H1 (cell line): ENCODE data around the gene OXA1L. TPM values are rescaled to one million over a fixed set of nuclear protein-coding genes. Genes with fewer than 3 reads are reported as not detected.
"Not testable (repeated sequence)": the region's sequence is repeated elsewhere in the genome, so short reads cannot be mapped to it uniquely, and the experiment has no call there.

Source experiments
- CTCF ChIA-PET: fragments of 300-600 bp; sonication (Branson Sonifier 250); formaldehyde crosslinking; loops from one replicate; lab custom pipeline; 2021; ENCODE audit not compliant: partially characterized antibody; lab: Charles Lee
- POLR2A ChIA-PET: fragments of 300-600 bp; sonication (Branson Sonifier 250); formaldehyde crosslinking; loops from one replicate; lab custom pipeline; 2021; ENCODE audit warnings: inconsistent platforms; ENCODE audit not compliant: partially characterized antibody; lab: Charles Lee
- DNase-seq, 2 experiments: peaks; one replicate each; pipeline versions ENCODE4 v3.0.0 to v3.0.0-alpha.2; 2010 to 2022; ENCODE audit warnings: low spot score in 2 of 2, low read depth in 1 of 2, mixed read lengths in 1 of 2
- FAIRE-seq: peaks from 2 replicates; lab custom pipeline; 2011; peaks lifted over from hg19 to GRCh38; lab: Jason Lieb, UNC
- H2AFZ ChIP-seq: 2 replicates; pipeline ENCODE4 v1.8.1; 2012; ENCODE audit warnings: low read length, inconsistent platforms
- H2AK5ac ChIP-seq: 2 replicates; pipeline ENCODE4 v1.6.1; 2013; ENCODE audit warnings: low read depth, low read length
- H2BK120ac ChIP-seq: replicated peaks from 2 replicates; pipeline ENCODE3; 2013; ENCODE audit warnings: low read depth, low read length, inconsistent platforms
- H2BK12ac ChIP-seq: 2 replicates; pipeline ENCODE4 v1.6.1; 2013; ENCODE audit warnings: low read depth, low read length
- H2BK15ac ChIP-seq: 2 replicates; pipeline ENCODE4 v1.6.1; 2013; ENCODE audit warnings: low read length
- H2BK20ac ChIP-seq: 2 replicates; pipeline ENCODE4 v1.6.1; 2013; ENCODE audit warnings: low read length
- H2BK5ac ChIP-seq: 2 replicates; pipeline ENCODE4 v1.6.1; 2013; ENCODE audit warnings: low read depth, low read length
- H3K14ac ChIP-seq: 2 replicates; pipeline ENCODE4 v1.6.1; 2013; ENCODE audit warnings: inconsistent platforms; ENCODE audit not compliant: insufficient read length
- H3K18ac ChIP-seq: 2 replicates; pipeline ENCODE4 v1.6.1; 2013; ENCODE audit warnings: low read length; ENCODE audit errors: extremely low read depth
- H3K23ac ChIP-seq: 2 replicates; pipeline ENCODE4 v1.6.1; 2013; ENCODE audit warnings: inconsistent platforms; ENCODE audit not compliant: insufficient read length
- H3K23me2 ChIP-seq: 2 replicates; pipeline ENCODE4 v1.6.1; 2013; ENCODE audit warnings: low read depth, low read length
- H3K27ac ChIP-seq: 2 replicates; pipeline ENCODE4 v1.6.1; 2011; ENCODE audit warnings: low read depth, low read length, inconsistent platforms
- H3K27me3 ChIP-seq, 4 experiments: replicated peaks in 1 of 4; 1 replicate in 1 of 4; 2 replicates in 3 of 4; pipeline versions ENCODE4 v1.6.1 to v1.8.1; 2011 to 2013; ENCODE audit warnings: low read length in 3 of 4, mild to moderate bottlenecking in 3 of 4, inconsistent platforms in 2 of 4, mixed read lengths in 2 of 4, moderate library complexity in 1 of 4; ENCODE audit not compliant: control insufficient read depth in 3 of 4, insufficient read depth in 3 of 4; ENCODE audit errors: extremely low read depth in 1 of 4
- H3K36me3 ChIP-seq, 4 experiments: 2 replicates each; pipeline versions ENCODE4 v1.6.1 to v1.8.1; 2011 to 2013; ENCODE audit warnings: mild to moderate bottlenecking in 4 of 4, low read length in 3 of 4, moderate library complexity in 2 of 4, control low read depth in 1 of 4, inconsistent platforms in 1 of 4; ENCODE audit not compliant: insufficient read depth in 4 of 4, control insufficient read depth in 2 of 4
- H3K4ac ChIP-seq: replicated peaks from 2 replicates; pipeline ENCODE3; 2013; ENCODE audit warnings: low read length, low read depth, mixed read lengths, inconsistent platforms; ENCODE audit not compliant: insufficient read length
- H3K4me1 ChIP-seq, 4 experiments: replicated peaks in 1 of 4; 1 replicate in 1 of 4; 2 replicates in 3 of 4; pipeline versions ENCODE4 v1.6.1 to v1.8.1; 2011 to 2013; ENCODE audit warnings: low read length in 3 of 4, inconsistent platforms in 2 of 4, mixed read lengths in 1 of 4; ENCODE audit not compliant: insufficient read depth in 4 of 4, control insufficient read depth in 3 of 4
- H3K4me2 ChIP-seq, 2 experiments: 2 replicates each; pipeline versions ENCODE4 v1.6.1 to v1.8.1; 2011 to 2013; ENCODE audit warnings: low read depth in 2 of 2, low read length in 2 of 2, control low read depth in 1 of 2, inconsistent platforms in 1 of 2, mild to moderate bottlenecking in 1 of 2; ENCODE audit not compliant: insufficient read depth in 1 of 2
- H3K4me3 ChIP-seq, 4 experiments: fragments of 200-600, 300-600 bp in 1 of 4; sonication (generic), shearing (Covaris generic), sonication (Bioruptor Twin) in 1 of 4; 2 replicates each; pipeline versions ENCODE4 v1.5.1 to v1.8.1; 2011 to 2016; ENCODE audit warnings: low read length in 4 of 4, low read depth in 3 of 4, control low read depth in 2 of 4, inconsistent platforms in 2 of 4, mild to moderate bottlenecking in 2 of 4, mixed read lengths in 1 of 4, moderate library complexity in 1 of 4; ENCODE audit not compliant: insufficient read depth in 2 of 4; ENCODE audit errors: extremely low read depth in 1 of 4
- H3K56ac ChIP-seq: replicated peaks from 2 replicates; pipeline ENCODE3; 2013; ENCODE audit warnings: low read depth, mild to moderate bottlenecking, mixed read lengths, low read length, inconsistent platforms; ENCODE audit not compliant: insufficient read length
- H3K79me1 ChIP-seq: 2 replicates; pipeline ENCODE4 v1.6.1; 2013; ENCODE audit warnings: low read depth, low read length, control low read depth
- H3K79me2 ChIP-seq, 2 experiments: 2 replicates each; pipeline versions ENCODE4 v1.6.1 to v1.8.1; 2012 to 2013; ENCODE audit warnings: low read length in 2 of 2, mild to moderate bottlenecking in 2 of 2, inconsistent platforms in 1 of 2; ENCODE audit not compliant: insufficient read depth in 2 of 2, control insufficient read depth in 1 of 2
- H3K9ac ChIP-seq, 4 experiments: replicated peaks in 1 of 4; 1 replicate in 1 of 4; 2 replicates in 3 of 4; pipeline versions ENCODE4 v1.6.1 to v1.8.1; 2011 to 2013; ENCODE audit warnings: low read depth in 3 of 4, low read length in 3 of 4, control low read depth in 2 of 4, mild to moderate bottlenecking in 2 of 4, moderate library complexity in 2 of 4, inconsistent platforms in 1 of 4; ENCODE audit errors: extremely low read depth in 1 of 4
- H3K9me3 ChIP-seq, 2 experiments: 2 replicates each; pipeline versions ENCODE4 v1.6.1 to v1.8.1; 2012 to 2013; ENCODE audit warnings: mild to moderate bottlenecking in 2 of 2, moderate library complexity in 2 of 2, control low read depth in 1 of 2, inconsistent platforms in 1 of 2, low read depth in 1 of 2, low read length in 1 of 2, mixed read lengths in 1 of 2; ENCODE audit not compliant: insufficient read depth in 2 of 2
- H4K20me1 ChIP-seq, 2 experiments: replicated peaks in 1 of 2; 2 replicates each; pipeline versions ENCODE3 to v1.8.1; 2011 to 2013; ENCODE audit warnings: inconsistent platforms in 2 of 2, low read length in 2 of 2, mild to moderate bottlenecking in 1 of 2; ENCODE audit not compliant: insufficient read depth in 2 of 2, control insufficient read depth in 1 of 2
- H4K5ac ChIP-seq: 2 replicates; pipeline ENCODE4 v1.6.1; 2013; ENCODE audit warnings: low read length, low read depth, mixed read lengths, inconsistent platforms; ENCODE audit not compliant: insufficient read length
- H4K8ac ChIP-seq: 2 replicates; pipeline ENCODE4 v1.8.0; 2013; ENCODE audit warnings: mild to moderate bottlenecking, moderate library complexity, low read length, inconsistent platforms; ENCODE audit not compliant: insufficient read depth; ENCODE audit errors: extremely low read depth
- H4K91ac ChIP-seq: replicated peaks from 2 replicates; pipeline ENCODE3; 2013; ENCODE audit warnings: low read length, mixed read lengths, inconsistent platforms; ENCODE audit not compliant: insufficient read length
- WGBS, 2 experiments: shearing (Covaris generic) in 1 of 2; methylation state at CpG; one replicate each; pipeline versions ENCODE4 v1.1.6 to v1.1.7; 2013 to 2015; ENCODE audit warnings: low lambda C conversion rate in 2 of 2, mixed read lengths in 2 of 2, inconsistent platforms in 1 of 2, low coverage in 1 of 2, missing lambda C conversion rate in 1 of 2; ENCODE audit not compliant: insufficient replicate concordance in 2 of 2, insufficient coverage in 1 of 2, insufficient read length in 1 of 2; ENCODE audit errors: extremely low coverage in 1 of 2, missing lambda C conversion rate in 1 of 2; 5-methylcytosine and 5-hydroxymethylcytosine counted together
- polyA plus RNA-seq, 7 experiments: library from polyadenylated mRNA; depleted of rRNA in 3 of 7; stranded (reverse) in 5 of 7; unstranded in 2 of 7; fragments of >200 nt in 5 of 7; fragments of 200-250 nt in 2 of 7; gene quantifications; 1 replicate in 5 of 7; 2 replicates in 1 of 7; 4 replicates in 1 of 7; pipeline versions ENCODE4 v1.2.1 to v1.2.3, GENCODE V29; 2011 to 2013; ENCODE audit warnings: missing spikeins in 2 of 7, mixed read lengths in 2 of 7
- total RNA-seq: library from RNA; stranded (reverse); fragmentation: NEBNext Ultra II Directional; extraction: Animal tissue kit (Norgen Biotek cat#: 25700); gene quantifications from 2 replicates; pipeline ENCODE4 v1.2.1, GENCODE V29; 2021

Gene OXA1L
- total and polyA plus RNA-seq, 2 of the 8 experiments (the other 6 are each of a cell fraction or from before 2014, with no cell fraction given), result 125 to 199 TPM

- H3K56ac ChIP-seq, H3K79me1 ChIP-seq, H2BK120ac ChIP-seq, H3K36me3 ChIP-seq, H3K4me1 ChIP-seq, H2BK5ac ChIP-seq, H3K4me3 ChIP-seq, H3K9me3 ChIP-seq, H3K27me3 ChIP-seq, H3K18ac ChIP-seq, H4K5ac ChIP-seq, H4K20me1 ChIP-seq, H3K9ac ChIP-seq, DNase-seq, H3K79me2 ChIP-seq, H3K27ac ChIP-seq, POLR2A ChIA-PET, FAIRE-seq, H4K8ac ChIP-seq, H2BK15ac ChIP-seq, H2BK20ac ChIP-seq, H2AK5ac ChIP-seq, H3K4ac ChIP-seq, H4K91ac ChIP-seq, H2BK12ac ChIP-seq, H3K14ac ChIP-seq, H3K4me2 ChIP-seq, H2AFZ ChIP-seq, H3K23ac ChIP-seq, H3K23me2 ChIP-seq: not testable (repeated sequence)
- CTCF ChIA-PET, result interaction anchor here (1.0 kb wide), 1 partner anchor 15 kb away, joined by 3 read pairs; no protein-coding TSS in a partner anchor
- WGBS, 2 experiments, result 92% methylated on average over 10 of the region's 14 CpGs; no CpG with 5 or more reads in 1 of the 2 experiments
Measured at GRCh38 chr14:22736384-22736783, 30.1 kb upstream of the OXA1L start.
